Psoas muscle (tissue), 8 donors: Measurements from ENCODE around the gene ACTL8. TPM values are rescaled to one million over a fixed set of nuclear protein-coding genes. Genes with fewer than 3 reads are reported as not detected.

Source experiments
- ATAC-seq, 4 donors: fragments of 200-7000 bp; cut with Tn5 transposase; one replicate each; pipeline ENCODE4 v1.9.1; 2020; ENCODE audit warnings: moderate library complexity in 3 of 4, mild to moderate bottlenecking in 2 of 4
- DNase-seq, 2 donors: peaks; one replicate each; pipeline ENCODE4 v3.0.0-alpha.2; 2020
- H3K27ac ChIP-seq: fragments of 200-600 bp; one replicate; pipeline ENCODE4 v1.8.0; 2022
- H3K27me3 ChIP-seq, 3 donors: fragments of 200-600 bp in 1 of 3; one replicate each; pipeline versions ENCODE4 v1.6.1 to v1.8.0; 2013 to 2022; ENCODE audit warnings: low read length in 2 of 3, mild to moderate bottlenecking in 2 of 3, moderate library complexity in 1 of 3; ENCODE audit not compliant: insufficient read depth in 3 of 3
- H3K36me3 ChIP-seq, 2 donors: fragments of 200-600 bp in 1 of 2; one replicate each; pipeline versions ENCODE4 v1.6.1 to v1.8.0; 2013 to 2022; ENCODE audit warnings: low read depth in 1 of 2, mild to moderate bottlenecking in 1 of 2, moderate library complexity in 1 of 2; ENCODE audit not compliant: insufficient read depth in 1 of 2
- H3K4me1 ChIP-seq: fragments of 200-600 bp; one replicate; pipeline ENCODE4 v1.8.0; 2022
- H3K4me3 ChIP-seq: fragments of 200-600 bp; one replicate; pipeline ENCODE4 v1.8.0; 2022; ENCODE audit warnings: mild to moderate bottlenecking
- H3K9me3 ChIP-seq: fragments of 200-600 bp; one replicate; pipeline ENCODE4 v1.8.0; 2022
- CTCF ChIP-seq: fragments of 200-600 bp; IDR thresholded peaks from one replicate; pipeline ENCODE4 v1.8.0; 2022; ENCODE audit warnings: antibody characterized with exemption
- WGBS, 3 donors: extraction: QIAGEN DNeasy Blood & Tissue Kit; methylation state at CpG; one replicate each; pipeline versions ENCODE4 v1.1.6 to v1.1.7; 2013; 5-methylcytosine and 5-hydroxymethylcytosine counted together
- intact Hi-C, 2 donors: fragments of 100-400 bp; cut with DNase I; formaldehyde crosslinking; loops; one replicate each; pipeline versions ENCODE4 v1.11.0 to v1.14.2; 2022
- polyA plus RNA-seq, 3 donors: library from polyadenylated mRNA; stranded (reverse); fragments of 200-250 nt; gene quantifications; one replicate each; pipeline ENCODE4 v1.2.3, GENCODE V29; 2013
- total RNA-seq, 4 donors: library from RNA; stranded (reverse); fragmentation: NEBNext Ultra II Directional in 2 of 4; extraction: Animal tissue kit (Norgen Biotek cat#: 25700) in 2 of 4; gene quantifications; one replicate each; pipeline versions ENCODE4 v1.2.1 to v1.2.4, GENCODE V29; 2021 to 2023
- donor health status: healthy with polysubstance abuse.
- donor health status: DM: no; HTN: no; CAD: no; lungs with moderate emphysema.
- donor health status: Bipolar disorder and iron deficiency.
- donor health status: healthy.
- donor health status: DM: yes; HTN: yes; CAD: no.
- donor health status: DM: no; HTN: no; CAD: no.
- donor health status: DM: no; HTN: no; CAD: no.
- donor health status: DM: yes; HTN: yes; CAD: no.

ACTL8 gene
- total and polyA plus RNA-seq, 7 donors: not detected

GRCh38 chr1:17795081-17795809 is 40.1 kb downstream of the ACTL8 start:
- WGBS, 3 donors: 48 to 51% (median 50%) methylated on average over 15 of the region's 15 CpGs
- no peaks in the 10 kb centered on the region for H3K9me3 ChIP-seq
- H3K27me3 ChIP-seq: peaks cover 0 to 52% (median 6%) of the 10 kb centered on the region in 3 donors

GRCh38 chr1:17795836-17796645 is 40.9 kb downstream of the ACTL8 start:
- Histone ChIP-seq H3K9me3 (no peaks in the 10 kb centered on the region), H3K27me3 (peaks cover 0 to 58% (median 6%) of the 10 kb centered on the region in 3 donors), H3K36me3 (no peaks in the 10 kb centered on the region), H3K4me3 (no peak overlapping the region), H3K27ac (no peak overlapping the region), H3K4me1 (no peaks in the 10 kb centered on the region)
- no peak for TF ChIP-seq CTCF
- ATAC-seq (no peak), DNase-seq (no peak)
- intact Hi-C loops: no loop called here
- 62 to 68% (median 65%) methylated on average over 10 of the region's 10 CpGs for WGBS, 3 donors

More at GRCh38 chr1:17795081-17795809, 40.1 kb downstream of the ACTL8 start:
- no peak for ATAC-seq
- Histone ChIP-seq H3K36me3 (no peaks in the 10 kb centered on the region), H3K4me3 (no peak overlapping the region), H3K27ac (no peak overlapping the region), H3K4me1 (no peaks in the 10 kb centered on the region)
- intact Hi-C loops: no loop called here
- no peak for DNase-seq
- no peak for TF ChIP-seq CTCF

GRCh38 chr1:17797478-17797877 is 42.3 kb downstream of the ACTL8 start:
- no peaks in the 10 kb centered on the region for H3K36me3 ChIP-seq
- no peaks in the 10 kb centered on the region for H3K9me3 ChIP-seq
- ATAC-seq (no peak), DNase-seq (no peak)
- no peak for TF ChIP-seq CTCF
- H3K4me1 ChIP-seq: no peaks in the 10 kb centered on the region
- no peak overlapping the region for H3K27ac ChIP-seq
- H3K27me3 ChIP-seq: peaks cover 0 to 55% (median 6%) of the 10 kb centered on the region in 3 donors
- intact Hi-C loops: no loop called here
- H3K4me3 ChIP-seq: no peak overlapping the region
- 62 to 68% (median 65%) methylated on average over 8 of the region's 8 CpGs for WGBS, 3 donors

GRCh38 chr1:17798011-17798410 is 42.9 kb downstream of the ACTL8 start:
- TF ChIP-seq CTCF: no peak
- no peak for ATAC-seq
- Histone ChIP-seq H3K9me3 (no peaks in the 10 kb centered on the region), H3K27ac (no peak overlapping the region), H3K4me3 (no peak overlapping the region), H3K36me3 (no peaks in the 10 kb centered on the region), H3K27me3 (peaks cover 0 to 54% (median 6%) of the 10 kb centered on the region in 3 donors), H3K4me1 (no peaks in the 10 kb centered on the region)
- no peak for DNase-seq
- 71 to 76% (median 76%) methylated on average over 7 of the region's 7 CpGs for WGBS, 3 donors
- intact Hi-C loops: no loop called here
